BLaER1 (cell line): Measurements from ENCODE around the gene TMEM207.

Experiments used
- H3K27ac ChIP-seq: shearing (Covaris generic); formaldehyde crosslinking; 2 replicates; pipeline ENCODE4 v1.8.1; 2022
- H3K27me3 ChIP-seq: shearing (Covaris generic); formaldehyde crosslinking; 2 replicates; pipeline ENCODE4 v1.8.1; 2022
- H3K36me3 ChIP-seq: shearing (Covaris generic); formaldehyde crosslinking; 2 replicates; pipeline ENCODE4 v1.8.1; 2022
- H3K4me1 ChIP-seq: shearing (Covaris generic); formaldehyde crosslinking; 2 replicates; pipeline ENCODE4 v1.8.1; 2022
- H3K4me2 ChIP-seq: shearing (Covaris generic); formaldehyde crosslinking; 2 replicates; pipeline ENCODE4 v1.8.1; 2022
- H3K4me3 ChIP-seq: shearing (Covaris generic); formaldehyde crosslinking; 2 replicates; pipeline ENCODE4 v1.8.1; 2022
- H3K9ac ChIP-seq: shearing (Covaris generic); formaldehyde crosslinking; 2 replicates; pipeline ENCODE4 v1.8.1; 2022
- H3K9me3 ChIP-seq: shearing (Covaris generic); formaldehyde crosslinking; 2 replicates; pipeline ENCODE4 v1.8.1; 2022
- H4K20me1 ChIP-seq: shearing (Covaris generic); formaldehyde crosslinking; 2 replicates; pipeline ENCODE4 v1.8.1; 2022
- Cebpa-rat ChIP-seq: shearing (Covaris generic); IDR thresholded peaks from 2 replicates; pipeline ENCODE4 v1.8.1; 2022

The TMEM207 gene

GRCh38 chr3:190446573-190447279 is 3.0 kb downstream of the TMEM207 start:
- H4K20me1 ChIP-seq: no peaks in the 10 kb centered on the region
- H3K9ac ChIP-seq: no peak overlapping the region
- no peak overlapping the region for H3K27ac ChIP-seq
- peaks cover 14% of the 10 kb centered on the region for H3K4me1 ChIP-seq
- peak overlapping the region; percentile 22 for H3K4me2 ChIP-seq
- H3K27me3 ChIP-seq: no peaks in the 10 kb centered on the region
- H3K36me3 ChIP-seq: no peaks in the 10 kb centered on the region
- no peaks in the 10 kb centered on the region for H3K9me3 ChIP-seq
- no peak overlapping the region for H3K4me3 ChIP-seq
- TF ChIP-seq Cebpa-rat: no peak

GRCh38 chr3:190444576-190445145 is 5.0 kb downstream of the TMEM207 start:
- Histone ChIP-seq H3K9ac (no peak overlapping the region), H4K20me1 (no peaks in the 10 kb centered on the region), H3K27me3 (no peaks in the 10 kb centered on the region), H3K9me3 (no peaks in the 10 kb centered on the region), H3K36me3 (no peaks in the 10 kb centered on the region), H3K4me1 (peaks cover 14% of the 10 kb centered on the region), H3K4me3 (no peak overlapping the region), H3K27ac (no peak overlapping the region), H3K4me2 (no peak overlapping the region)
- TF ChIP-seq Cebpa-rat: no peak

GRCh38 chr3:190444006-190444405 is 5.7 kb downstream of the TMEM207 start:
- no peak overlapping the region for H3K4me2 ChIP-seq
- H3K9ac ChIP-seq: no peak overlapping the region
- no peak overlapping the region for H3K4me3 ChIP-seq
- H3K36me3 ChIP-seq: no peaks in the 10 kb centered on the region
- H4K20me1 ChIP-seq: no peaks in the 10 kb centered on the region
- no peak for TF ChIP-seq Cebpa-rat
- H3K9me3 ChIP-seq: no peaks in the 10 kb centered on the region
- no peak overlapping the region for H3K27ac ChIP-seq
- H3K27me3 ChIP-seq: no peaks in the 10 kb centered on the region
- peaks cover 14% of the 10 kb centered on the region for H3K4me1 ChIP-seq

GRCh38 chr3:190443257-190443656 is 6.4 kb downstream of the TMEM207 start:
- Histone ChIP-seq H3K36me3 (no peaks in the 10 kb centered on the region), H3K27me3 (no peaks in the 10 kb centered on the region), H3K4me1 (peaks cover 14% of the 10 kb centered on the region), H3K27ac (no peak overlapping the region), H3K4me3 (no peak overlapping the region), H3K4me2 (no peak overlapping the region), H3K9me3 (no peaks in the 10 kb centered on the region), H3K9ac (no peak overlapping the region), H4K20me1 (no peaks in the 10 kb centered on the region)
- no peak for TF ChIP-seq Cebpa-rat

- no peak for TF ChIP-seq Cebpa-rat
- Histone ChIP-seq H3K36me3 (no peaks in the 10 kb centered on the region), H3K4me3 (no peak overlapping the region), H3K4me2 (no peak overlapping the region), H3K27ac (no peak overlapping the region), H4K20me1 (no peaks in the 10 kb centered on the region), H3K4me1 (peaks cover 13% of the 10 kb centered on the region), H3K9ac (no peak overlapping the region), H3K27me3 (no peaks in the 10 kb centered on the region), H3K9me3 (no peaks in the 10 kb centered on the region)
Observed at GRCh38 chr3:190442240-190442639, 7.5 kb downstream of the TMEM207 start.

DNA sequence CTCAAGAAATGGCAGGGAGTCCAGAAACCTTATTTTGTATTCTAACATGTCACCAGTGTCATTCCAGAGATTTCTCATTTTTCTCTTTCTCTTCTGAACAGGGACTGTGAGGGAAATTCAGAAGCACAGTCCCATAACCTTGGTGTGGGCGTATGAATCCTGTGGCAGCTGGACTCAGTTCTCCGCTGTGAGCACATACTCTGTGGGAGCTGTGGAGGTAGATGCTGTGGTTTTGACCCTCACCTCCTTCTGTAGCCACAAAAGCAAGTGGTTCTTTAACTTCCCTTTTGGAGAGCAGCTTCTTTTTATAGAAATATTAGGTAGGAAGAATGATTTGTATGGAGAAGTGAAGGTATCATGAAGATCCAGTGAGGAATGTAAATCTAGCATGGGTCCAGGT is 13.4 kb downstream of the TMEM207 start:
- Histone ChIP-seq H3K9me3 (0 out of 2 replicates have a peak, but pooled peaks cover 7% of the 10 kb centered on the region), H3K27me3 (no peaks in the 10 kb centered on the region), H3K36me3 (no peaks in the 10 kb centered on the region), H3K4me3 (no peak overlapping the region), H3K27ac (no peak overlapping the region), H4K20me1 (no peaks in the 10 kb centered on the region), H3K4me1 (no peaks in the 10 kb centered on the region), H3K9ac (no peak overlapping the region), H3K4me2 (no peak overlapping the region)
- no peak for TF ChIP-seq Cebpa-rat

- Histone ChIP-seq H3K27me3 (no peaks in the 10 kb centered on the region), H3K36me3 (no peaks in the 10 kb centered on the region), H4K20me1 (no peaks in the 10 kb centered on the region), H3K27ac (no peak overlapping the region), H3K4me1 (no peaks in the 10 kb centered on the region), H3K9me3 (0 out of 2 replicates have a peak, but pooled peaks cover 7% of the 10 kb centered on the region), H3K4me2 (no peak overlapping the region), H3K9ac (no peak overlapping the region), H3K4me3 (no peak overlapping the region)
- no peak for TF ChIP-seq Cebpa-rat
Observed at GRCh38 chr3:190435618-190436017, 14.1 kb downstream of the TMEM207 start.

GRCh38 chr3:190433626-190434025 is 16.1 kb downstream of the TMEM207 start:
- TF ChIP-seq Cebpa-rat: no peak
- Histone ChIP-seq H3K4me2 (no peak overlapping the region), H3K27ac (no peak overlapping the region), H3K4me1 (no peaks in the 10 kb centered on the region), H3K9ac (no peak overlapping the region), H3K9me3 (0 out of 2 replicates have a peak, but pooled peaks cover 7% of the 10 kb centered on the region), H3K36me3 (no peaks in the 10 kb centered on the region), H4K20me1 (no peaks in the 10 kb centered on the region), H3K4me3 (no peak overlapping the region), H3K27me3 (no peaks in the 10 kb centered on the region)

- Histone ChIP-seq H3K4me1 (no peaks in the 10 kb centered on the region), H3K9me3 (0 out of 2 replicates have a peak, but pooled peaks cover 7% of the 10 kb centered on the region), H4K20me1 (no peaks in the 10 kb centered on the region), H3K4me3 (no peak overlapping the region), H3K9ac (no peak overlapping the region), H3K36me3 (no peaks in the 10 kb centered on the region), H3K27ac (no peak overlapping the region), H3K27me3 (no peaks in the 10 kb centered on the region), H3K4me2 (no peak overlapping the region)
- no peak for TF ChIP-seq Cebpa-rat
Observed at GRCh38 chr3:190432216-190432615, 17.5 kb downstream of the TMEM207 start.

DNA sequence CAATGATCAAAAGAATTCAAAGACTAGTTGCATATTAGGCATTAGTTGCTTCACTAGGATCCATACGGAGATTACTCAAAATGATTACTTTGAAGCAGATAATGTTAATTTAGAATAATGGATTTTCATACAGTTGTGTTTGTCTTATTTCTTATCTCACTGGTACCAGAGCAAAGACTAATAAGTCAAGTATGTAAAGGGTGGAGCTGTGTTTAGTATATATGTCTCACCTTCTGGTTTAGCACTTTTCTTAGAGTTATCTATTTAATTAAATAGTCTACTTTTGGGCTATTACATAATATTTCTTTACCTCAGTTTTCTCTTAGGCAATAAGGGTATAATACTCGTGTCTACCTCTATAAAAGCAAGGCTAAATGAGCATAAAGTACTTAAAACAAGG is 18.8 kb downstream of the TMEM207 start:
- H3K27me3 ChIP-seq: no peaks in the 10 kb centered on the region
- H3K4me1 ChIP-seq: no peaks in the 10 kb centered on the region
- no peak overlapping the region for H3K4me2 ChIP-seq
- H3K27ac ChIP-seq: no peak overlapping the region
- no peaks in the 10 kb centered on the region for H4K20me1 ChIP-seq
- H3K9me3 ChIP-seq: 0 out of 2 replicates have a peak, but pooled peaks cover 7% of the 10 kb centered on the region
- H3K36me3 ChIP-seq: no peaks in the 10 kb centered on the region
- no peak overlapping the region for H3K9ac ChIP-seq
- TF ChIP-seq Cebpa-rat: no peak
- no peak overlapping the region for H3K4me3 ChIP-seq
